ENCODE data around the gene CTPS1. TPM values are rescaled to one million over a fixed set of nuclear protein-coding genes. Genes with fewer than 3 reads are reported as not detected.

CTPS1 gene
- total RNA-seq, 1 donor from 2014 or later: 43.0 TPM

DNA sequence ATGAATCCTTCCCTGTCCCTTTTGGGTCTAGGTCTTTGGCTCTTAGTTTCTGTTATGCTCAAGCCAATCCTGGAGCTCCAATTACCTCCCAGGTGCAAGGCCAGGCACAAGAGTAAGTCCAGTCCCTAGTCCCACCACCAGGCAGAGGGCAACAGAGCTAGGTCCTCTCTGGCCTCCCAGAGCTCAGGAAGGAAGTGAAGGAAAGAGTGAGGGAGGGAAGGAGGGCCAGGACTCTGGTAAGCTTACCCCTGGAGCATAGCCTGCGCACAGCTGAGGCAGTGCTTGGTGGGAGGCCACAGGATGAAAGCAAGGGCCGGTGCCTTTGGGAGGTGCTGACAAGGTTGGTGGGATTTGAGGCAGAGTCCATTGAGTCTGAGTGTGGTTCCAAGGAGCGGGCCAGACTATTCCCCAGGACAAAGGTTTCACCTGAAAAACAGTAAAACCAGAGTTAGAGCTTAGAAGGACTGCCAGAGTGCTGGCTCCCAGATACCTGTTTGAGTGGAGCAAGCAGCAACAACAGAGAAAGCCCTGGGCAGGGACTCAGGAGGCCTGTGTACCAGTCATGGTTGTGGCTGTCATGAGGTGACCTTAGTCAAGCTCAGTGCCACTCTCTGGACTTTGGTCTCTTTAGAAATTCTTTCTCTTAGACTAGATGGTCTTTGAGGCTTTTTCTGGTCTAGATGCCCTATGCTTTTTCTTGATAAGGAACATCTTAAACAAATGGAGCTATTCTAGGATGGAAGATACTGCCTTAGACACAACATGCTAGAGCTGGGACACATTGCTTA is 57.8 kb downstream of the CTPS1 start:
- Mint-ChIP-seq H3K36me3 (ENCODE audit: low read depth) (peaks cover 42% of the 10 kb centered on the region), H3K4me3 (no peak overlapping the region), H3K27ac (no peak overlapping the region), H3K9me3 (no peaks in the 10 kb centered on the region), H3K27me3 (no peaks in the 10 kb centered on the region), H3K4me1 (peaks cover 3% of the 10 kb centered on the region)
- no peak for ATAC-seq (ENCODE audit: low read depth)
- POLR2A ChIA-PET: no interaction called here
- DNase-seq: no peak
- intact Hi-C loops (cut with micrococcal nuclease): no loop called here
- CTCF ChIA-PET: interaction anchor here (0.6 to 0.7 kb wide), 2 partner anchors 380 to 431 kb away, joined by 3 to 4 read pairs; no protein-coding TSS in a partner anchor
- TF ChIP-seq, protein P1, sequence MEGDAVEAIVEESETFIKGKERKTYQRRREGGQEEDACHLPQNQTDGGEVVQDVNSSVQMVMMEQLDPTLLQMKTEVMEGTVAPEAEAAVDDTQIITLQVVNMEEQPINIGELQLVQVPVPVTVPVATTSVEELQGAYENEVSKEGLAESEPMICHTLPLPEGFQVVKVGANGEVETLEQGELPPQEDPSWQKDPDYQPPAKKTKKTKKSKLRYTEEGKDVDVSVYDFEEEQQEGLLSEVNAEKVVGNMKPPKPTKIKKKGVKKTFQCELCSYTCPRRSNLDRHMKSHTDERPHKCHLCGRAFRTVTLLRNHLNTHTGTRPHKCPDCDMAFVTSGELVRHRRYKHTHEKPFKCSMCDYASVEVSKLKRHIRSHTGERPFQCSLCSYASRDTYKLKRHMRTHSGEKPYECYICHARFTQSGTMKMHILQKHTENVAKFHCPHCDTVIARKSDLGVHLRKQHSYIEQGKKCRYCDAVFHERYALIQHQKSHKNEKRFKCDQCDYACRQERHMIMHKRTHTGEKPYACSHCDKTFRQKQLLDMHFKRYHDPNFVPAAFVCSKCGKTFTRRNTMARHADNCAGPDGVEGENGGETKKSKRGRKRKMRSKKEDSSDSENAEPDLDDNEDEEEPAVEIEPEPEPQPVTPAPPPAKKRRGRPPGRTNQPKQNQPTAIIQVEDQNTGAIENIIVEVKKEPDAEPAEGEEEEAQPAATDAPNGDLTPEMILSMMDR (IDR thresholded peaks at IDR 0.05): no peak

DNA sequence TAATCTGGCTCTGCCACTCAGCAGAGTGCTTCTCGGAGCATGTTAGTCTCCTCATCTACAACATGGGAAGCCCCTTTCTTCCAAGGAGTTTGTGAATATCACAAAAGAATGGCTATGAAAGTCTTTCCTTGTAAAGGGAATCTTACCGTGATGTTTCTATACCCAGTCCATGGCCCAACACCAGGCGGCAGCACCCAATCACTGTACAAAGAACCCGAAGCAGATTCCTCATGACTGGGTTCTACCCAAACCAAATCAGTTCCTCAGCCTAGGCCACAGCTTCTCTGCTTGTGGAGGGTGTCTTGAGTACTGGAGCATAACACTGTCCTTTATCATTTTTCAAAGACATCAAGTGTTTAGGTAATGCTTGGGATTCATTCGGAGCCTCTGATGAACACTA is 58.6 kb downstream of the CTPS1 start:
- no peaks in the 10 kb centered on the region for H3K9me3 Mint-ChIP-seq
- DNase-seq (no peak), ATAC-seq (ENCODE audit: low read depth) (no peak)
- H3K4me3 Mint-ChIP-seq: no peak overlapping the region
- H3K36me3 Mint-ChIP-seq (ENCODE audit: low read depth): peaks cover 42% of the 10 kb centered on the region
- TF ChIP-seq, protein P1 (IDR thresholded peaks at IDR 0.05): no peak
- POLR2A ChIA-PET: no interaction called here
- no peak overlapping the region for H3K27ac Mint-ChIP-seq
- no peaks in the 10 kb centered on the region for H3K27me3 Mint-ChIP-seq
- intact Hi-C loops (cut with micrococcal nuclease): no loop called here
- CTCF ChIA-PET: interaction anchor here (0.6 kb wide), 1 partner anchor 431 kb away, joined by 4 read pairs; no protein-coding TSS in a partner anchor
- H3K4me1 Mint-ChIP-seq: peaks cover 3% of the 10 kb centered on the region

DNA sequence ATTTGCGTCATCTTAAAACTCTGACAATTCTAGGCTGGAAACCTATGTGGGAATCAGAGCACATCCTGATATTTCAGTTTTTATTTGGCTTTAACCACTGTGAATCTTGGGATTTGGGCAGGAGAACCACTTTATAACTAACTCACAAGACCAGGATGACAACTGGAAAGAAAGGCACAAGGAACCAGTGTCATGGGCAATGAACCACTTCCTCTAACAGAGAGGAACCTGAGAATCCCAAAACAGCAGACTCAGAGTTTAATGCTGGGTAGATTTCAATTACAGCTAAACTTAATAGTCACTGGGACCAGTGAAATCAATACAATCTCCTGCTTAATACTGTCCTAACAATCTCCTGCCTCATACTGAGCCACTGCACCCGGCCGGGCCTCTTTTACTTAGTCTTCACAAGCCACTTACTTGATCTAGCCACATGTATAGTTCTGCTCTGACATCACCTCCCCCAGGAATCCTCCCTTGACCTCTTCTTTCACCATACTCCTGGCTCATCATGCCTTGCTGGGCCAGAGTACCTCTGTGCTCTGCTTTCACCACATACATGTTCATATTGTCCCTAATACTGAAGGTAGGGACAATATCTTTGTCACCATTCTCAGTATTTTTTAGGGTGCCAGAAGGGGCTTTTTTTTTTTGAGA is 62.2 kb downstream of the CTPS1 start:
- Mint-ChIP-seq H3K9me3 (no peaks in the 10 kb centered on the region), H3K4me3 (no peak overlapping the region), H3K36me3 (ENCODE audit: low read depth) (peaks cover 54% of the 10 kb centered on the region), H3K27ac (no peak overlapping the region), H3K4me1 (peaks cover 3% of the 10 kb centered on the region), H3K27me3 (no peaks in the 10 kb centered on the region)
- ChIA-PET POLR2A (no interaction called here), CTCF (no interaction called here)
- intact Hi-C loops (cut with micrococcal nuclease): no loop called here
- no peak for DNase-seq
- ATAC-seq (ENCODE audit: low read depth): no peak
- TF ChIP-seq, protein P1 (IDR thresholded peaks at IDR 0.05): no peak

DNA sequence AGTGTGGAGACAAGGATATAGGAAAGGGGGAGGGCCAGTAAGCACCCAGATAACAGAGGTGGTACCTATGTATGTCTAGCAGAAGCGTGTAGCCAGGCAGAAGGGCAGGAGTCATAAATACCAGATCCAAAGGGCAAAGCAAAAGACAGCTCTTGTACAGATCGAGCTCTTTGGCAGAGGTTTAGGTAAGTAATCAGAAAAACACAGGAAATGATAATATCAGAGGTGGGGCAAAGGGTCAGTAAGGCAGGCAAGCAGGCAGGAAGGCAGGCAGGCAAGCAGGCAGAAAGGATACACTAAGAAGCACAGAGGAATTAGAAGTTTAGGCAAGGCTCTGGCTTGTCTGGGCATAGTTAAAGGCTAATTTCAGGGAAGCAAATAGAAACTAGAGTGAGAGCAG is 64.7 kb downstream of the CTPS1 start:
- Mint-ChIP-seq H3K27ac (no peak overlapping the region), H3K36me3 (ENCODE audit: low read depth) (peaks cover 67% of the 10 kb centered on the region), H3K9me3 (no peaks in the 10 kb centered on the region), H3K27me3 (no peaks in the 10 kb centered on the region), H3K4me3 (no peak overlapping the region), H3K4me1 (peaks cover 3% of the 10 kb centered on the region)
- DNase-seq (no peak), ATAC-seq (ENCODE audit: low read depth) (no peak)
- CTCF ChIA-PET: no interaction called here
- TF ChIP-seq, protein P1 (IDR thresholded peaks at IDR 0.05): no peak
- POLR2A ChIA-PET: no interaction called here
- intact Hi-C loops (cut with micrococcal nuclease): no loop called here

DNA sequence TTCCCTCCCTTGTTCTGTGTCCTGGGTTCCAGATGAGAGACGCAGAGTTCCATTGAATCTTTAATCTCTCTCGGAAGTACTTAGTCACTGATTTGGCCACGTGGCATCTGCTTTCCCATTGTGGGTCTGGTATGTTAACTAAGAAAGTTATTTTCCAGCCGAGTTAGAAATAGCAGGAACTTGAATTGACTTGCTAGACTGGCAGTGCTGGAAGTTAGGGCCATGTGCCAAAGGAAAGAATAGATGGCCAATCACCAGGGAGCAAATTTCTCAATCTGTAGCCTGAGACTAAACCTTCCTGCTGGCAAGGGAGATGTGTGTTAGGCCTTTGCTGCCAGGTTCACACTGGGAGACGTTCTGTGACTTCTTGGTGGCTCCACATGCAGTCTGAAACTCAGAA is 66.2 kb downstream of the CTPS1 start:
- intact Hi-C loops (cut with micrococcal nuclease): no loop called here
- ChIA-PET POLR2A (no interaction called here), CTCF (no interaction called here)
- ATAC-seq (ENCODE audit: low read depth): no peak
- H3K4me3 Mint-ChIP-seq: no peak overlapping the region
- no peaks in the 10 kb centered on the region for H3K9me3 Mint-ChIP-seq
- peaks cover 3% of the 10 kb centered on the region for H3K4me1 Mint-ChIP-seq
- H3K36me3 Mint-ChIP-seq (ENCODE audit: low read depth): peaks cover 67% of the 10 kb centered on the region
- H3K27ac Mint-ChIP-seq: no peak overlapping the region
- H3K27me3 Mint-ChIP-seq: no peaks in the 10 kb centered on the region
- TF ChIP-seq, protein P1 (IDR thresholded peaks at IDR 0.05): no peak
- DNase-seq: no peak

All from activated B cell treated with CpG ODN at 0.5 μM for 24 hours (primary cell).